Neuron (in vitro differentiated cells): Measurements from ENCODE around the gene RNF223.

Experiments
- H2AFZ ChIP-seq: one replicate; pipeline ENCODE4 v1.6.1; 2013; ENCODE audit warnings: low read depth, mild to moderate bottlenecking, inconsistent platforms, low read length, moderate library complexity
- H3K27me3 ChIP-seq: one replicate; pipeline ENCODE4 v1.6.1; 2013; ENCODE audit warnings: low read length; ENCODE audit not compliant: insufficient read depth
- H3K36me3 ChIP-seq: one replicate; pipeline ENCODE4 v1.6.1; 2013; ENCODE audit warnings: low read length; ENCODE audit not compliant: insufficient read depth
- H3K4me1 ChIP-seq: one replicate; pipeline ENCODE4 v1.6.1; 2013; ENCODE audit warnings: low read length; ENCODE audit not compliant: insufficient read depth
- H3K4me3 ChIP-seq: 2 replicates; pipeline ENCODE4 v1.5.1; 2013; ENCODE audit warnings: mild to moderate bottlenecking, low read length, moderate library complexity
- H3K9me3 ChIP-seq: one replicate; pipeline ENCODE4 v1.6.1; 2013; ENCODE audit warnings: low read length

Gene RNF223

DNA sequence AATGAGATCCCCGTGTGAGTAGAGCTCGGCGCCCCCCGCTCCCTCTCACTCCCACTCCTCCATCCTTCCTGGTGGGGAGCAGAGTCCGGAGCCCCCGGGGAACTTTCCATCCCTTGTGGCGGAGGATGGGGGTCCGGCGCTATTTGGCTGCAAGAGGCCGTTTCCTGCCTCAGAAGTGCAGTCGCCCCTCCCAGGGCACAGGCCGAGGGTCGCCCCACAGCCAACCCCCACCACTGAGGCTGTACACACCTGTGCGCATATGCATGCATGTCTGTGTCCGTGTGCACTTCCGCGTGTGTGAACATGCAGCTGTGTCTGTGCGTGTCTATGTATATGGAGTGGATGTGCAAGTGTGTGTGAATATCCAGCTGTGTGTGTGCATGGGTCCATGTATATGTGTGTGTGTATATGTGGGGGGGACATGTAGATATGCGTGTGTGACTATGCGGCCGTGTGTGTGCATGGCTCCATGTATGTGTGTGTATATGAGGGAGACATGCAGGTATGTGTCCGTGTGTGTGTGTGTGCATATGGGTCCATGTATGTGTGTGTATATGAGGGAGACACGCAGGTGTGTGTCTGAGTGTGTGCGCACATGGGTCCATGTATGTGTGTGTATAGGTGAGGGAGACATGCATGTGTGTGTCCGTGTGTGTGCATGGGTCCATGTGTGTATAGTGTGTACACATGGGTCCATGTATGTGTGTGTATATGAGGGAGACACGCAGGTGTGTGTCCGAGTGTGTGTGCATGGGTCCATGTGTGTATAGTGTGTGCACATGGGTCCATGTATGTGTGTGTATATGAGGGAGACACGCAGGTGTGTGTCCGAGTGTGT is 21.9 kb downstream of the RNF223 start:
- H3K4me3 ChIP-seq, result no peak overlapping the region
- no peaks in the 10 kb centered on the region for H3K27me3 ChIP-seq
- H3K9me3 ChIP-seq, result no peaks in the 10 kb centered on the region
- no peak overlapping the region for H2AFZ ChIP-seq
- peaks cover 4% of the 10 kb centered on the region for H3K4me1 ChIP-seq
- H3K36me3 ChIP-seq, result peaks cover 50% of the 10 kb centered on the region

DNA sequence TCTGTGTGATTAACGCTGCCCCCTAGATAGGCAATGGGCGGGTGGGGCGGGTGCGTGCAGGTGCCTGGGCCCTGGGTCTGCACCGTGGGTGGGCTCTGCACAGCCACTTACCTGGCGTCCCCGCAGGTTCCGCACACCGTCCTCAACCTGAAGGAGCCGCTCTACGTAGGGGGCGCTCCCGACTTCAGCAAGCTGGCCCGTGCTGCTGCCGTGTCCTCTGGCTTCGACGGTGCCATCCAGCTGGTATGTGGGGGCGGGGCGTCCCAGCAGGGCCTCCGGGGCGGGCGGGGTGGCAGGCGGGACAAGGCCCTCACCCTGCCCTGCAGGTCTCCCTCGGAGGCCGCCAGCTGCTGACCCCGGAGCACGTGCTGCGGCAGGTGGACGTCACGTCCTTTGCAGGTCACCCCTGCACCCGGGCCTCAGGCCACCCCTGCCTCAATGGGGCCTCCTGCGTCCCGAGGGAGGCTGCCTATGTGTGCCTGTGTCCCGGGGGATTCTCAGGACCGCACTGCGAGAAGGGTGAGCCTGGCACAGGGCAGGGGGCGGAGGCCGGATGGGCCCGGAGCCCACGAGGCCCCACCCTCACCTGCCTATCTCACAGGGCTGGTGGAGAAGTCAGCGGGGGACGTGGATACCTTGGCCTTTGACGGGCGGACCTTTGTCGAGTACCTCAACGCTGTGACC is 22.8 kb downstream of the RNF223 start:
- Histone ChIP-seq H2AFZ (no peak overlapping the region), H3K27me3 (no peaks in the 10 kb centered on the region), H3K4me1 (peaks cover 4% of the 10 kb centered on the region), H3K36me3 (peaks cover 60% of the 10 kb centered on the region), H3K9me3 (no peaks in the 10 kb centered on the region), H3K4me3 (no peak overlapping the region)

DNA sequence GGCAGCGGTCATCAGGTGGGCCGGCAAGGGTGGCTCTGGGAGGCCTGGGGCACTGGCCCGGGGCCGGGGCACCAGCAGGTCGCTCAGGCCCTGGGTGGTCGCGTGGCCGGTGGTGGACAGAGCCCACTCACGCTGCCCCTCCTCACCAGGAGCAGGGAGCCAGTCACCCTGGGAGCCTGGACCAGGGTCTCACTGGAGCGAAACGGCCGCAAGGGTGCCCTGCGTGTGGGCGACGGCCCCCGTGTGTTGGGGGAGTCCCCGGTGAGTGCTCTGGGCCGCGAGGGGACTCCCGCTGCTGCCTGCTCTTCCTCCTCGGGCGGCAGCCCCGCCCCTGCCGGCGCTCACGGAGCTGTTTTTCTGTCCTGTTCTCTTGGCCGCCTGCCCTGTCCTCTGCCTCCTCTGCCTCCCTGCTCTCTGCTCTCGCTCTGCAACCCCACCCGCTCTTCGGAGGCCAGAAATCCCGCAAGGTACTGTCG is 23.5 kb downstream of the RNF223 start:
- Histone ChIP-seq H2AFZ (no peak overlapping the region), H3K27me3 (no peaks in the 10 kb centered on the region), H3K36me3 (peaks cover 67% of the 10 kb centered on the region), H3K4me1 (peaks cover 4% of the 10 kb centered on the region), H3K9me3 (no peaks in the 10 kb centered on the region), H3K4me3 (no peak overlapping the region)

DNA sequence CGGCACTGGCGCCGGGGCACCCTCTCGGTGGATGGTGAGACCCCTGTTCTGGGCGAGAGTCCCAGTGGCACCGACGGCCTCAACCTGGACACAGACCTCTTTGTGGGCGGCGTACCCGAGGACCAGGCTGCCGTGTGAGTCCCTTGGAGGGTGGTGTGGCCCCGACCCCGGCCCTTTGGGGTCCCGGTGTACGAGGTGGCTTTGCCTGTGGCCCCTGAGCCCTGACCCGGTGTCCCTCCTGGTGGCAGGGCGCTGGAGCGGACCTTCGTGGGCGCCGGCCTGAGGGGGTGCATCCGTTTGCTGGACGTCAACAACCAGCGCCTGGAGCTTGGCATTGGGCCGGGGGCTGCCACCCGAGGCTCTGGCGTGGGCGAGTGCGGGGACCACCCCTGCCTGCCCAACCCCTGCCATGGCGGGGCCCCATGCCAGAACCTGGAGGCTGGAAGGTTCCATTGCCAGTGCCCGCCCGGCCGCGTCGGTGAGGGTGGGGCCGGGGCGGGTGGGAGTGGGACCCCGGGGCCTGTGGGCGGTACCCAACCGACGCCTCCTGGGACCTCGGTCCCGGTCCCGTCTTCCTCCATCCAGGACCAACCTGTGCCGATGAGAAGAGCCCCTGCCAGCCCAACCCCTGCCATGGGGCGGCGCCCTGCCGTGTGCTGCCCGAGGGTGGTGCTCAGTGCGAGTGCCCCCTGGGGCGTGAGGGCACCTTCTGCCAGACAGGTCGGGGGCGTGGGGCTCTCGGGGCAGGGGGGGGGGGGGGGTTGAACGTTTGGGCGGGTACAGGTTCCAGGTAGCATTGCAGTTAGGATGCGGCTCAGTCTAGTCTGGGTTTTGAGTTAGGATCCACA is 24.6 kb downstream of the RNF223 start:
- H2AFZ ChIP-seq, result no peak overlapping the region
- no peaks in the 10 kb centered on the region for H3K4me1 ChIP-seq
- H3K4me3 ChIP-seq, result no peak overlapping the region
- H3K36me3 ChIP-seq, result peaks cover 70% of the 10 kb centered on the region
- no peaks in the 10 kb centered on the region for H3K27me3 ChIP-seq
- no peaks in the 10 kb centered on the region for H3K9me3 ChIP-seq

DNA sequence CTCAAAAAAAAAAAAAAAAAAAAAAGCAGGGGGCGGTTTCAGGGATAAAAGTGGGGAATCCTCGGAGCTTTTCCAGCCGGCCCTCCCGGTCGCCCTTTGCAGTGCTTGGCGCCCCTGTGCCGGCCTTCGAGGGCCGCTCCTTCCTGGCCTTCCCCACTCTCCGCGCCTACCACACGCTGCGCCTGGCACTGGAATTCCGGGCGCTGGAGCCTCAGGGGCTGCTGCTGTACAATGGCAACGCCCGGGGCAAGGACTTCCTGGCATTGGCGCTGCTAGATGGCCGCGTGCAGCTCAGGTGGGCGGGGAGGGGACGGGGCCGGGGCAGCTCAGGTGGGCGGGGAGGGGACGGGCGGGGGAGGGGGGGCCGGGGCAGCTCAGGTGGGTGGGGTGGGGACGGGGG is 25.3 kb downstream of the RNF223 start:
- H3K4me1 ChIP-seq, result no peaks in the 10 kb centered on the region
- H3K36me3 ChIP-seq, result peaks cover 73% of the 10 kb centered on the region
- no peak overlapping the region for H3K4me3 ChIP-seq
- no peak overlapping the region for H2AFZ ChIP-seq
- no peaks in the 10 kb centered on the region for H3K27me3 ChIP-seq
- H3K9me3 ChIP-seq, result no peaks in the 10 kb centered on the region

DNA sequence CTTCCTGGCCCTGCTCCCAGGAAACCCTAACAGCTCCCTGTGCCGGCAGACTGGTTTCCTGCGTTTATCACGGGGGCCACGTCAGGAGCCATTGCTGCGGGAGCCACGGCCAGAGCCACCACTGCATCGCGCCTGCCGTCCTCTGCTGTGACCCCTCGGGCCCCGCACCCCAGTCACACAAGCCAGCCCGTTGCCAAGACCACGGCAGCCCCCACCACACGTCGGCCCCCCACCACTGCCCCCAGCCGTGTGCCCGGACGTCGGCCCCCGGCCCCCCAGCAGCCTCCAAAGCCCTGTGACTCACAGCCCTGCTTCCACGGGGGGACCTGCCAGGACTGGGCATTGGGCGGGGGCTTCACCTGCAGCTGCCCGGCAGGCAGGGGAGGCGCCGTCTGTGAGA is 26.1 kb downstream of the RNF223 start:
- Histone ChIP-seq H3K9me3 (no peaks in the 10 kb centered on the region), H3K36me3 (peaks cover 77% of the 10 kb centered on the region), H3K4me3 (no peak overlapping the region), H2AFZ (no peak overlapping the region), H3K4me1 (no peaks in the 10 kb centered on the region), H3K27me3 (no peaks in the 10 kb centered on the region)

DNA sequence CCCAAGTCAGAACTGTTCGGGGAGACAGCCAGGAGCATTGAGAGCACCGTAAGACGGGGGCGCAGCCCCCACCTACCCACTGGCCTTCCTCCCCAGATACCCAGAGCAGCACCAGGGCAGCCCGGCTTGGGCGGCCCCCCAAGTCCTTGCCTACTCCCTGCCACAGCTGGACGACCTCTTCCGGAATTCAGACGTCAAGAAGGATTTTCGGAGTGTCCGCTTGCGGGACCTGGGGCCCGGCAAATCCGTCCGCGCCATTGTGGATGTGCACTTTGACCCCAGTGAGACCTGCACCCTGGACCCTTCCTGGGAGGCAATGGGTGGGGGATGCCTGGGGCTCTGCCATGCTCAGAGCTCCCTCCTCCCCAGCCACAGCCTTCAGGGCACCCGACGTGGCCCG is 26.7 kb downstream of the RNF223 start:
- Histone ChIP-seq H3K36me3 (peaks cover 75% of the 10 kb centered on the region), H3K4me1 (no peaks in the 10 kb centered on the region)

DNA sequence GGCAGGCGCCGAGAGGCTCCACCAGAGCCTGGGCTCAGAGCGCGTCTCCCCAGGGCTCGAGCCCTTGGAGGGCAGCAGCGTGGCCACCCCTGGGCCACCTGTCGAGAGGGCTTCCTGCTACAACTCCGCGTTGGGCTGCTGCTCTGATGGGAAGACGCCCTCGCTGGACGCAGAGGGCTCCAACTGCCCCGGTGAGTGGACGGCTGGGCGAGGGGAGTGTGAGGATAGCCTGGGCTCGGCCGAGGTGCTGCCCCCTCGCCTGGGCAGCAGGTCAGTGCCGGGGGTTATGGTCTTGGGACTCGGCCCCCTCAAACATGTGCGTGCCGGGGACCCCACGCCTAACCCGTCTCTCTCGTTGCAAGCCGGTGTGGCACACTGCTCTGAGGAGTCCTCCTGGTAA is 27.3 kb downstream of the RNF223 start:
- Histone ChIP-seq H3K4me3 (no peak overlapping the region), H3K9me3 (no peaks in the 10 kb centered on the region), H3K36me3 (peaks cover 76% of the 10 kb centered on the region), H3K4me1 (no peaks in the 10 kb centered on the region), H3K27me3 (no peaks in the 10 kb centered on the region), H2AFZ (no peak overlapping the region)

More for the DNA sequence above, 26.7 kb downstream of the RNF223 start:
- no peaks in the 10 kb centered on the region for H3K9me3 ChIP-seq
- H3K4me3 ChIP-seq, result no peak overlapping the region
- no peaks in the 10 kb centered on the region for H3K27me3 ChIP-seq
- H2AFZ ChIP-seq, result no peak overlapping the region

DNA sequence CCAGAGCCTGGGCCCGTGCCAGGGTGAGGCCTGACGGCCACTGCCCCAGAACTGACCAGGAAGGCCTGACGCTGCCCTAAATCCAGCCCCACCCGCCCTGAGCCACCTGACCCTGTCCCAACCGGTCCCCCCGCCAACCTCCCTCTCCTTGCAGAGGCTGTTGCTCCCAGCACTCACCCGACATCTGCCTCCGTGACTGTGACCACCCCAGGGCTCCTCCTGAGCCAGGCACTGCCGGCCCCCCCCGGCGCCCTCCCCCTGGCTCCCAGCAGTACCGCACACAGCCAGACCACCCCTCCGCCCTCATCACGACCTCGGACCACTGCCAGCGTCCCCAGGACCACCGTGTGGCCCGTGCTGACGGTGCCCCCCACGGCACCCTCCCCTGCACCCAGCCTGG is 27.9 kb downstream of the RNF223 start:
- Histone ChIP-seq H2AFZ (no peak overlapping the region), H3K9me3 (no peaks in the 10 kb centered on the region), H3K27me3 (no peaks in the 10 kb centered on the region), H3K4me3 (no peak overlapping the region), H3K36me3 (peaks cover 70% of the 10 kb centered on the region), H3K4me1 (no peaks in the 10 kb centered on the region)

DNA sequence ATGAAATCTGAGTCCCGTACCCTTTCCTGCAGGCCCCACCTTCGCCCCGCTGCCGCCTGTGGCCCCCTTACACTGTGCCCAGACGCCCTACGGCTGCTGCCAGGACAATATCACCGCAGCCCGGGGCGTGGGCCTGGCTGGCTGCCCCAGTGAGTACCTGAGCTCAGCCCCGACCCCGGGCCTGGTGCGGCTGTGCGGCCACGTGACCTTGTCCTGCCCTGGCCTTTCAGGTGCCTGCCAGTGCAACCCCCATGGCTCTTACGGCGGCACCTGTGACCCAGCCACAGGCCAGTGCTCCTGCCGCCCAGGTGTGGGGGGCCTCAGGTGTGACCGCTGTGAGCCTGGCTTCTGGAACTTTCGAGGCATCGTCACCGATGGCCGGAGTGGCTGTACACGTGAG is 29.0 kb downstream of the RNF223 start:
- H3K9me3 ChIP-seq, result no peaks in the 10 kb centered on the region
- H3K4me3 ChIP-seq, result no peak overlapping the region
- no peaks in the 10 kb centered on the region for H3K4me1 ChIP-seq
- H3K36me3 ChIP-seq, result peaks cover 61% of the 10 kb centered on the region
- H3K27me3 ChIP-seq, result no peaks in the 10 kb centered on the region
- H2AFZ ChIP-seq, result no peak overlapping the region

DNA sequence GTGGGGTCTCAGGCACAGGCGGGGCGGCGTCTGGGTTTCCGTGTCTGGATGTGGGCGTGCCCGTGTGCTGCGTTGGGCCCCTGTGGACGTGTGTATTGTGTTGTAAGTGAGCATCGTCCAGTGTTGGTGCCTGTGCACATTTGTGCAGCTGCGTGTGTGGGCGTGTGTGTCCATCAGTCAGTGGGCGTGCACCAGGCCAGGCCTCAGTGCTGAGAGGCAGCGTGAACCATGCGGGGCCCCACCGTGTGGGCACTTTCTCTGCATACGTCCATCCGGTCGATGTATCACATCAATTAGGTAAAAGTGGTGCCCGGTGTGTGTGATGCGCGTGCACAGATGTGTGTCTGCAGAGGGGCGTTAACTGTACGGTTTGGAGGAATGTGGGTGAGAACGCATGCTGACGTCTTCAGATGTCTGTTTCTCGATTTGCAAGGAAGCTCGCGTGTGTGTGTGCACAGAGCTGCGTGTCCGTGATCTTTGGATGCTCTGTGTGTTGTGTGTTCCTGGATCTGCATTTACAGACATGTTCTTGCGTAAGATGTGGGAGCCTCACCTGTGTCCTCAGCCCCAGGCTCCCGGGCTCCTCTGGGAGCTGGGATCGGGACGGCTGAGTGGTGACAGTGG is 29.5 kb downstream of the RNF223 start:
- Histone ChIP-seq H3K27me3 (no peaks in the 10 kb centered on the region), H3K36me3 (peaks cover 59% of the 10 kb centered on the region), H3K9me3 (no peaks in the 10 kb centered on the region), H3K4me1 (no peaks in the 10 kb centered on the region), H2AFZ (no peak overlapping the region), H3K4me3 (no peak overlapping the region)

DNA sequence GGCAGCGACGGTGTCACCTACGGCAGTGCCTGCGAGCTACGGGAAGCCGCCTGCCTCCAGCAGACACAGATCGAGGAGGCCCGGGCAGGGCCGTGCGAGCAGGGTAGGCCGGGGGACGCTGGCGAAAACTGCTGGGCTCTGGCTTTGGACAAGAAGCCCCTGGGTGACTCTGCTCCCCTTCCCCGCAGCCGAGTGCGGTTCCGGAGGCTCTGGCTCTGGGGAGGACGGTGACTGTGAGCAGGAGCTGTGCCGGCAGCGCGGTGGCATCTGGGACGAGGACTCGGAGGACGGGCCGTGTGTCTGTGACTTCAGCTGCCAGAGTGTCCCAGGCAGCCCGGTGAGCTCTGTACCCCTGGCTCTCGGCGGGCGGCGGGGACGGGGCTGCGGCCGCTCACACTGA is 30.2 kb downstream of the RNF223 start:
- Histone ChIP-seq H3K4me1 (no peaks in the 10 kb centered on the region), H3K9me3 (no peaks in the 10 kb centered on the region), H3K4me3 (no peak overlapping the region), H2AFZ (no peak overlapping the region), H3K36me3 (peaks cover 59% of the 10 kb centered on the region), H3K27me3 (no peaks in the 10 kb centered on the region)
